Measurements from ENCODE around the gene MAML3.

MAML3 gene

DNA sequence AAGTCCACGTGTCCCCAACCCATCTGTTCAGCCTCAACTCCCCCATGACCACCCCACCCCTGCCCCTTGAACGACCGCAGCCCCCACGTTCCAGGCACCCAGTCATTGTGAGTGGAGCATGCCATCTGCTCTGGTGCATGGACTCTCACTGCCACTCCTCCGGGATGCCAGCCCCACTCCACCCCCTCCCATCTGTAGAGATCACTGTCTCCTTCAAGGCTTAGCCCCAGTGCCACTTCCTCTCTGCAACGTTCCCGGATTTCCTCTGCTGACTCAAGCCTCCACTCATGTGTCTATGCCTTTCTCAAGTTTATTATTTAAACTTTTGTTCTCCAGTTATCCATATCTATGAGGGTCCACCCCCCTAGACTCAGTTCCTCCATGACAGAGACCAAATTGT is 54.0 kb downstream of the MAML3 start:
- no peak for DNase-seq (ENCODE audit: low read depth)

DNA sequence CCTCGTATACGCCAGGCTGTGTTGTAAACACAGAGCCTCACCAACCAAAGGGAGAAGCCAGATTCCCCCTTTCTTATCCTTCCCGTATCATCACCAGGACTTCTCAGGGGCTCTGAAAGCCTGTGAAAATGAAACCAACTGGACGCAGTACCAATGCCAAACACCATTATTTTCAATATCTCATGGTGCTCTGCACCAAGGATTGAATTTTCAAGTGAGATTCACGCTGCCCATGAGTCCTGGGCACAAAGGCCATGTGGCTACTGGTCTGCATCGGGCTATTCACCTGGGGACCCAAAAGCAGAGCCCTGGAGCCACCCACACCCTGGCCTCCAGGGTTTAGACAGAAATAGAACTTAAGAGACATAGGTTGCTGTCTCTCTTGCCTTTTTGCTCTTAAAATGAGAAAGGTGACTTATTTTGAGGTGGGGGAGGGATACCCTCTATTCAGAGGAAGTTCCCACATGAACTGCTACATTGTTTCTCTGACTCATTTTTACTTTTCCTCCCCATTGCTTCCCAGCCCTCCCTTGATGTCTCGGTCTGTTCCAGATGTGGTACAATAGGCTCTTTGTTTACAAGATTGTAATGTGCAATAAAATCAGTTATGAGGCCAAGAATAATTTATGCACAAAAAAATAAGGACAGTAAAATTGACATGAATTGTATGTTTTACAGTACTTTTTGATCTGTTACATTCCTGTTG is 55.4 kb downstream of the MAML3 start:
- no peak for DNase-seq (ENCODE audit: low read depth)

DNA sequence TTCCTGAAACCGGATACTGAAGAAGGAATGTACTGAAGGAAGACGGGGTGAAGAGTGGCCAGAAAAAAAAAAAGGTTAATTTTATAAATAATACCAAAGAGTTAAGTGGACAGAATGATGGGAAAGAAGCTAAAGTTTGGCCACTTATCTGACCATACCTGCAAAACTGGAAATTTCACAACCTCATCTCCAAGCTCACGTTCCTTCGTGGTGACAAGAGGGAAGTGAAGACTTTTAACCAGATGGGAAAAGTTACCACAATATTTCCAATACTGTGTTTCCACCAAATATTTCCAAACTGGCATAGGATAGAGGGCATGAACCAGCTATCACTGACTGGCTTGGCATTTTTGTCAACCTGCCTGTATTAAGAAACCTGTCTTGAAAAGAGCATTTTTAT is 56.4 kb downstream of the MAML3 start:
- no peak for DNase-seq (ENCODE audit: low read depth)

DNA sequence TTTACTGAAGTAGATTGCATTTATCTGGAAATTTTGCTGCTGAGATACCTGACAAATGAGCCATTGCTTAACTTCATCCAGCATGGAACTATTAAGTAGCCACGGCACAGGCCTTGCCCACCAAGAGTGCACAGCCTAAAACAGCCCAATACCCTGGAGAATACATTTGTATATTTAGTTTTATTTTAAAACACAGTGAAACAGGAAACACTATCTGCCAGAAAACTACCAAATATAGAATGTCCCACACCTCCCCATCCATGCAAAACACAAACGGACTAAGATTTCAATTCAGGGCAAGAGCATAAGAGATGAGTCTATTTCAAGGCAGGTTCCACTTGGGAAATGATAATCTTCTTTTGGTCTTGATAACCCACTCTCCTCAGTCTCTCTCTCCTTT is 57.1 kb downstream of the MAML3 start:
- DNase-seq (ENCODE audit: low read depth): no peak

DNA sequence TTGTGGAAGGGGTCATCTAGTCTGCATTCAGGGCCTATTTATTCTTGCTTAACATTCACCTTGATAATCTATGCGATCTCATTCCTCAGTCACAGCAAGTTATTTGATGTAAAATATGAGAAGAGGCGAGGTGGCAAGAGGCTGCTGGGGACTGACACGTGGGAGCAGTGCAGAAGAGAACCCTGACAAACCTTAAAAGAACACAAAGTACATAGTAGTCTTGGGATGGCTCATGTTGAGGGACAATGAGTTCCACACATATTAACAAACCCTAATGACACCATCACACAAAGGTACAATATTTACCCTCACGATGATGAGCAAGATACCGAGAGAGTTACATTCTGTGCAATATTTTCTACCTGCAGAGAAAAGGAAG is 57.5 kb downstream of the MAML3 start:
- DNase-seq (ENCODE audit: low read depth): no peak

GRCh38 chr4:140095694-140096482 is 58.1 kb downstream of the MAML3 start:
- peak; percentile 49 for DNase-seq (ENCODE audit: low read depth)

GRCh38 chr4:140094438-140095420 is 59.3 kb downstream of the MAML3 start:
- peak; percentile 48 for DNase-seq (ENCODE audit: low read depth)

- DNase-seq (ENCODE audit: low read depth): no peak
Observed at GRCh38 chr4:140092094-140092851, 61.7 kb downstream of the MAML3 start.

DNA sequence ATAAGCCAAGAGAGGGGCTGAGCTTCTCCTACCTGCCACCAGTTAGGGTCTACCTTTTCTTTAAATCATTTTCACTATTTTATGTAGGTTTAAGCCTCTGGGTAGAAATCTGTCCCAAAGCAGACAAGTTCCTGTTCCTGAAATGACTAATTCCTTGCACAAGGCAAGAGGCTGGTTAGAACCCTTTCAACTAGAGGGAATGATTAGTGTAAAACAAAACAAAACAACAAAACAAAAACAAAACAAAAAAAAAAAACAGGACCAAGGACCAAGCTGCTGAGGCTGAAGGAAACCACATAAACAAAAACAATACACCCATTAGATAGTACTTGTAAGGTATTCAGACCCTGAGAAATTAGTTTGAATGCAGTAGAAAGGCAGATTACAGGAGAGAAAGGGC is 62.7 kb downstream of the MAML3 start:
- no peak for DNase-seq (ENCODE audit: low read depth)

DNA sequence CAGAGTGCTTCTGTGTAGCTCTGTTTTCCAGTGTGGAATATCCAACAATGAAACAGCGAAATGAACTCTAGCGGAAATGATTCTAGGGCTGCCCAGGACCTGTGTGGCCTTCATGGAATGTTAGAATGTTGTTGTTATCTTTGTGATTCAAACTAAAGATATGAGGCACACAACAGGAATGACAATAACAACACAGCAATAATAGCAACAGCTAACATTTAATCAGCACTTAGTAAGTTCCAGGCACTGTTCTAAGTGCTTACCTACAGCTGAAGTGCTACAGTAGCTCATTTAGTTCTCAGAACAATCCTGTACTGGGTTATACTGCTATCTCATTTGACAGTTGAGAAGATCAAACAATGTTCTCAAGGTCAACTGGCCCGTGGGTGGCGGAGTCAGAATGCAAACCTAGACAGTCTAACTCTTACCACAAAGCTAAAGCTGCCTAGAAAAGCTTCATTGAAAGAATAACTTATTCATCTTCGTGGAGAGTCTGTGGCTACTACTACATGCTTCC is 63.7 kb downstream of the MAML3 start:
- DNase-seq (ENCODE audit: low read depth): no peak

GRCh38 chr4:140089216-140089615 is 64.8 kb downstream of the MAML3 start:
- DNase-seq (ENCODE audit: low read depth): no peak

DNA sequence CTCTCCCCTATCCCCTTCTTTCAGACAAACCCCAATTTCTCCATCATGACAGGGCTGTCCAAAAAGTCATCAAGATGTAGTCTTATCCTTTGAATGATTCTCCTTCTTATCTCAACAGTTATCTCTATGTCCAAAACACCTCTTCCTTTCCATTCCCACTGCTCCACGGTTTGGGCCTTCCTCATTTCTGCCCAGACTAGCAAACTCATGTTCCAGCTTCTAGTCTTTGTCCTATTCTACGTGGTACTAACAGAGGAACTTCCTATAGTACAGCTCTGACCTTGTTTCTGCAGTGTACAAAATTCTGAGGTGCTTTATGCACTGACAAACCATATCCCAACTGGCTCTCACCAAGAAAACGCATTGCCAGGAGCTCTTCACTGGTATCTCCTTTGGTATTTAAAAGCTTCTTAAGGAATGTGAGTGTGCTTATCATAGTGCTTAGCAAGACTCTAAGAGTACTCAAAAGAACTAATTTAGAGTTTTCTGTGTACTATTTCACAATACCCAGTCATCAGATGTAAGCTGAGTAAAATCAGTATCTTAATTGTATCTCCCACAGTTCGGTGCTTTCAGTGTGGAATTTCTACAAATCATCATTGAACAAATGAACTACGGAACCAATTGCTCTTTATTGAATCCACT is 65.5 kb downstream of the MAML3 start:
- no peak for DNase-seq (ENCODE audit: low read depth)

DNA sequence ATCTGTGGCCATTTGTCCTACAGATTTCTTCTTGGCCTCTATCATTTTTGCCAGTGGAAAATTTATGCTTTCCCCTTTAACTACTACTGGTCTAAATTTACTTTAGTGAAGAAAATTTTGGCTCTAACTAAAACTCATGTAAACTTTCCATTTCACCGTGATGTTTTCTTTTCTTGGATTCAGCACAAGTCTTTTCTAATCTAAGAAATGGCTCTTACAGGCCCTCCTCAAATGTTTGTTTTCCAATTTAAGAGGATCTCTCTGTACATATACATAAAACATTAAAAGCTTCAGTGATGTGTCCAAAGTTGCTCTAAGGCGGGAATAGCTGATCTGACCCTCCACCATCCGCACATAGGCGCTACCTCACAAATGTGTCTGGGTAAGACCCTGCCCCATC is 68.1 kb downstream of the MAML3 start:
- DNase-seq (ENCODE audit: low read depth): no peak

DNA sequence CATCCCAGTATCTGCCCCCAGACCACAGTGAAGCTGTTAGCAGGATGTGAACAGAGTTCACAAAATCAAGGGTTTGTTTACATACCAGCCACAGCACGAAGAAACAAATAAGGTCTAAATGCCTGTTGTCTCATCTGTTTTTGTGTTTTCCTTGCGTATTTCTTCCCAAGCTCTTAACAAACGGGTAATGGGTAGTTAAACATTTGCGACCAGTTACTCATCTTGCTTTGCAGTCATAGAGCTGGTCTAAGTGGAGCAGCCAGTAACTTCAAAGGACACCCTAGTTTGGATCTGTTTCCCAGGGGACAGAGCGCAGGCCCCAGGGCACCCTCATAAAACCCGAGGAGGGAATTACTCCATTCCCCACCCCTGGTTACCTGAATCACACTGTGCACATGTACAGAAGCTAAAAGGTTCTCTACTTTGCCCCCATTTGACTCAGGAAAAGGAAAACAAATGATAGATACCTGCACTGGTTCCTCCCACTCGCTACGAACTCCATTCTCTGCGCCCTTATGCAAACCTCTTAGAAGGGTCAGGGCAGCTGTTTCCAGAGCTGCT is 68.8 kb downstream of the MAML3 start:
- no peak for DNase-seq (ENCODE audit: low read depth)

DNA sequence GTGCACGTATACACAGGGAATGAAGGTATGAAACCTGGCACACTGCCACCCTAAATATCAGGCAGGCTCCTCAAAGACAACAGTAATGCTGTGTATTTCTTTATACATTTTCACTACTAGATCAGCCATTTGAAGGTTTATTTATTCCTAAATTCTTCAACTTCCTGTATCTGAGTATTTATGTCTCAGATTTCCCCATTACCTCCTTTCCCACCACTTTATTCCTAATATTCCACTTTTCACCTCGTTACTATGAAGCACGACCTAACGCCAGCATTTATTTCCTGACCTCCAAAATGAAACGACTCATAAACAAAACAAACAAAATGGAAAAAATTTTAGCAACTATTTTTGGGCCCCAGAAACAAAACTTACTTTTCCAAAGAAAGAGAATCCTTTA is 69.6 kb downstream of the MAML3 start:
- DNase-seq (ENCODE audit: low read depth): no peak

DNA sequence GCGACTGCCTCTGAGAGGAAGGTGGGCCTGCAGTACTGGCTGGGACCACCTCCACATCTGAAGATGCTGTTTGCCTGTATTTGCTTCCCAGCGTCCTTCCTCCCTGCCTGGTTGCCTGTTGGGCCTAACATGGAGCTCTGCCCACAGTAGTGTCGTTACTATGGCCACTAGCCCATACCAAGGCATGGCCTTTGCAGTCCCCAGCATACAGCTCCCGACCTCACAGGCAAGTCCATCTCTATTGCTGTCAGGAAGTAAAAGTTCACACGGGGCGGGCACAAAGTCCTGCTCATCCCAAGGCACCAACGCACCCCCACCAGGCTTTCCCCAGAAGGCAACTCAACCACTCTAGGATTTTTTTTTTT is 71.6 kb downstream of the MAML3 start:
- no peak for DNase-seq (ENCODE audit: low read depth)

GRCh38 chr4:140081641-140082390 is 72.2 kb downstream of the MAML3 start:
- no peak for DNase-seq (ENCODE audit: low read depth)

- DNase-seq (ENCODE audit: low read depth): no peak
Observed at GRCh38 chr4:140080883-140081282, 73.1 kb downstream of the MAML3 start.

DNA sequence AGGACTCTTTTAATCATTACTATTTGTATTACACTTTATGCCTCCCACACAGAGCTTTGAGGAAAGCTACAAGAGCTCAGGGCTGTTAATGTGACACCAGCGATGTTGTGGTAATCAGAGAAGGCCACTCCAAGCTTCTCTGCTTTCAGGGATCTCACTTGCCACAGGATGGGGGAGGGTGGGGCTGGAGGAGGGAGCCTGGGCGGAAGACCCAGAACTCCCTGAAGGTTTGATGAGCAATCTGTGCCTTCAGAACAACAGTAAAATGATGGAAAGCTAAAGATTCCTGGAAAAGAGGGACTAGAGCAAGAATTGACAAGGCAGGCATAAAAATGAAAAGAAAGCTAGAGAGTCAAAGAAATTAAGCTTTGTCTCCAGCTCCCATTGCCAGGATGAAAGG is 75.6 kb downstream of the MAML3 start:
- DNase-seq (ENCODE audit: low read depth): no peak

DNA sequence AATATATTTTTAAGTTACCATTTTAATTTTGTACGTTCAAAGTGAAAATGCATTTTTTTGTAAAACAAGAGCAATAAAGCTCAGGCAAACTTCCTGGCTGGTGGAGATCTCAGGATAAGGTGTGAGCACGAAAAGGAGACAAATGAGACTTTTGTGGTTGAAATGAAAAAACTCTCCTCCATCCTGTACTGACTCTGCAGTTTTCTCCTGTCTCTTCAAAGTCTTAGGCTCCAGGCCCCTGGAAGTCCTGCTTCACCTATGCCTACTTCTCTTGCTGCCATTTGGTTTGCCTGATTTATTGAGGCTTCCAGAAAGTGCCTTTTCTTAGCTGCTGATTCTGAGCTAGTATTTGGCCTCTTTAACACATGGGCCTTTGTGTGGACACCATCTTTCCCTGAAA is 77.7 kb downstream of the MAML3 start:
- DNase-seq (ENCODE audit: low read depth): no peak
